HG02885 (cell line): Measurements from ENCODE around the gene PTPN18.
A peak's percentile ranks its signal among the peaks of the same experiment; 100 is the strongest.

Experiments
- ATAC-seq: cut with Tn5 transposase; IDR thresholded peaks from one replicate; pipeline ENCODE4 v1.9.1; 2021; ENCODE audit warnings: mild to moderate bottlenecking; ENCODE audit not compliant: unreplicated experiment, poor library complexity

The PTPN18 gene

GRCh38 chr2:130359466-130359865 lies 3.6 kb downstream of the PTPN18 start:
- no peak for ATAC-seq

- ATAC-seq: no peak
Observed at GRCh38 chr2:130363479-130363878, 7.6 kb downstream of the PTPN18 start.

DNA sequence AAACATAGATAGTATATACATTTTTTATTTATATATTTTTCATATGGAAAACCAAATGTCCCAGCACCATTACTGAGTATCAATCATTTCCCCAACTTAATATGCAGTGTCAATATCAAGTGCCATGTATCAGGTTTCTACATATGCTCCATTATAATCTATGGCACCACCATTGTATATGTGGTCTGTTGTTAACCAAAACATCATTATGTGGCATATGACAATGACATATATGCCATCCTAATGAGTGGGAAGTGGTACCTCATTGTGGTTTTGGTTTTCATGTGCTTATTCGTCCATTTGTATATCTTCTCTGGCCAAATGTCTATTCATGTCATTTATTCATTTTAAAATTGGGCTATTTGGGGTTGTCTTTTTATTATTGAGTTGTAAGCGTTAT lies 9.2 kb downstream of the PTPN18 start:
- no peak for ATAC-seq

DNA sequence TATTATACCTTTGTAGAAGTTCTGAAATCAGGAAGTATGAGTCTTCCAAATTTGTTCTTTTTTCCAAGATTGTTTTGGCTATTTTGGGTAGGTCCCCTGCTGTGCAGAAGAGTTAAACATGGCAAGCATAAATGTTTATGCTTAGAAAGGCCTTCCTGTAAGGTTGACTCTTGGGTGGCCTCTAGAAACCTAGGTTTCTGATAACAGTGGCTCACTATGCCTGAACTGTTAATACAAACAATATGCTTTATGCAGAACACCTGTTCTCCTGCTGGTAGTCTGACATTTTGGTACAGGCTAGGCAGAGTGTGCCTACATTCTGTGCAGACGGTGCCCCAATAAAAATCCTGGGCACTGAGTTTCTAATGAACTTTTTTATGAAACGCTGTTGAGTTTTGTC lies 10.1 kb downstream of the PTPN18 start:
- ATAC-seq: no peak

DNA sequence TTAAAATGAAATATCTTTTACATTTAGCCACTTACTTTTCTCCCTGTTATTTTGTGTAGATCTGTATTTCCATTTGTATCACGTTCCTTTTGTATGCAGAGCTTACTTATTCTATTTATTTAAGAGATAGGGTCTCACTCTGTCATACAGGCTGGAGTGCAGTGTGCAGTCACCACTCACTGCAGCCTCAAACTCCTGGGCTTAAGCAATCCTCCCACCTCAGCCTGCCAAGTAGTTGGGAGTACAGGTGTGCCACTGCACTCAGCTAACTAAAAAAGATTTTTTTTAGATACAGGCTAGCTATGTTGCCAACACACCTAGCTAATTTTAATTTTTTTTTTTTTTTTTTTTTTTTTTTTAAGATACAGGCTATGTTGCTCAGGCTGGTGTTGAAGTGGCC lies 10.9 kb downstream of the PTPN18 start:
- no peak for ATAC-seq

GRCh38 chr2:130368786-130369185 lies 12.9 kb downstream of the PTPN18 start:
- ATAC-seq: no peak

GRCh38 chr2:130369311-130369964 lies 13.6 kb downstream of the PTPN18 start:
- no peak for ATAC-seq

DNA sequence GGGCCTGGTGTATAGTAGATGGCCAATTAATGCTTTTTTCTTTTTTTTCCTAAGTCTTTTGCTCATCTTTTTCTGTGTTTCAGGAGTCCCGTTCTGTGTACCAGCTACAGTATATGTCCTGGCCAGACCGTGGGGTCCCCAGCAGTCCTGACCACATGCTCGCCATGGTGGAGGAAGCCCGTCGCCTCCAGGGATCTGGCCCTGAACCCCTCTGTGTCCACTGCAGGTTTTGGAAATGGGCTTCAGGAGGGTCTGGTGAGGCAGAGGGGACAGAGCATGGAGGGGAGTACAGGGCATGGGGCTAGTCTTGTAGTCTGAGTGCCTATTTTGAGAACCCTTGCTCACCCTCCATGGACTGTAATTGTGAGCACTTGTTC lies 14.1 kb downstream of the PTPN18 start:
- ATAC-seq: no peak

DNA sequence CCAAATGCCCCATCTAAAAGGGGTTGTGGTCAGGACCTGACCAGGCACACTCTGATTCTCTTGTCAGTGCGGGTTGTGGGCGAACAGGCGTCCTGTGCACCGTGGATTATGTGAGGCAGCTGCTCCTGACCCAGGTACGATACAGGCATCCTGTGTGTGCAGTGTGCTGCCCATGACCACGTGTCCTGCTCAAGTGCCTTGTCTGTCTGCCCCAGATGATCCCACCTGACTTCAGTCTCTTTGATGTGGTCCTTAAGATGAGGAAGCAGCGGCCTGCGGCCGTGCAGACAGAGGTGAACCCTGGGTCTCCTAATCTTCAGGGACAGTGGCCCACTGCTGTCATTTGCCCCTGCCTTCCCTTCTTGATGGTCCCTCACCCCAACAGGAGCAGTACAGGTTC lies 14.6 kb downstream of the PTPN18 start:
- peak; percentile 19 for ATAC-seq

DNA sequence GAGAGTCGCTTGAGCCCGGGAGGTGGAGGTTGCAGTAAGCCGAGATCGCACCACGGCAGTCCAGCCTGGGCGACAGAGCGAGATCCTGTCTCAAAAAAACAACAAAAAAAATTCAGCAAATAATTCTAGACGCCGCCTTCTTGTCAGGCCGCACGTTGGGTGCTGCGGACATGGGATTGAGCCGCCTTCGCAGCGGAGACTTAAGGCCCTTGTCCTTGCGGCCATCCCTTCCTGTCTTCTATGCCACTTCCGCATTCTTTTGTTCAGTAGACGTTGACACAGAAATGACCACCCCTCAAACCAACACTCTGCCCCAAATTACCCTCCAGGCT lies 15.8 kb downstream of the PTPN18 start:
- ATAC-seq: peak; percentile 27

DNA sequence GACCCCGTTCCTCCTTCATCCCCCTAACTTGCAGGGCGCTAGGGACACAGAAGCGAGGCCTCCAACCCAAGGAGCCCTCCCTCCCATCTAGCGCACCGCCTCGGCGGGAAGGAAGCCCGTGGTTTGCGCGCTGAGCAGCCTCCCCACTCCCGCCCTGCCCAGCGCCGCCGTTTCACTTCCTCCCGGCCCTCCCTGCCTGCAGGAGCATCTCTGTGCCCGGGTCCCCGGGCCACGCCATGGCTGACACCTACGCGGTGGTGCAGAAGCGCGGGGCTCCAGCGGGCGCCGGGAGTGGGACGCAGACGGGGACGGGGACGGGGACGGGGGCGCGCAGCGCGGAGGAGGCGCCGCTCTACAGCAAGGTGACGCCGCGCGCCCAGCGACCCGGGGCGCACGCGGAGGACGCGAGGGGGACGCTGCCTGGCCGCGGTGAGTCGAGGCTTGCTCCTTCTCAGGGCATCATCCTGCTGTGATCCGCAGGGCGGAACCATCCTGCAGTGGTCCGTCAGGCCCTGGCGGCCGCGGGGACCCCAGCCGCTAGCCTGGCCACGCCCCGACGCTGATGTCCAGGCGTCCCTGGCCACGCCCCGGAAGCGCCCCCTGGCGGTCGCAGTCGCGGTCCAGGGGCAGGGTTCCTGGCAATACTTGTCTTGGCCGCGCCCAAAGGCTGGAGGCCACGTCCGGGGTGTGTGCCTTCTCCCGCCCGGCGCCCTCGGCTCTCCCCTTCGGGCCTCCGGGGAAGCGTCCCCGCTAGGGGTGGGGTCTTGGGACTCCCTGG lies 16.4 kb downstream of the PTPN18 start:
- ATAC-seq: peak; percentile 71

DNA sequence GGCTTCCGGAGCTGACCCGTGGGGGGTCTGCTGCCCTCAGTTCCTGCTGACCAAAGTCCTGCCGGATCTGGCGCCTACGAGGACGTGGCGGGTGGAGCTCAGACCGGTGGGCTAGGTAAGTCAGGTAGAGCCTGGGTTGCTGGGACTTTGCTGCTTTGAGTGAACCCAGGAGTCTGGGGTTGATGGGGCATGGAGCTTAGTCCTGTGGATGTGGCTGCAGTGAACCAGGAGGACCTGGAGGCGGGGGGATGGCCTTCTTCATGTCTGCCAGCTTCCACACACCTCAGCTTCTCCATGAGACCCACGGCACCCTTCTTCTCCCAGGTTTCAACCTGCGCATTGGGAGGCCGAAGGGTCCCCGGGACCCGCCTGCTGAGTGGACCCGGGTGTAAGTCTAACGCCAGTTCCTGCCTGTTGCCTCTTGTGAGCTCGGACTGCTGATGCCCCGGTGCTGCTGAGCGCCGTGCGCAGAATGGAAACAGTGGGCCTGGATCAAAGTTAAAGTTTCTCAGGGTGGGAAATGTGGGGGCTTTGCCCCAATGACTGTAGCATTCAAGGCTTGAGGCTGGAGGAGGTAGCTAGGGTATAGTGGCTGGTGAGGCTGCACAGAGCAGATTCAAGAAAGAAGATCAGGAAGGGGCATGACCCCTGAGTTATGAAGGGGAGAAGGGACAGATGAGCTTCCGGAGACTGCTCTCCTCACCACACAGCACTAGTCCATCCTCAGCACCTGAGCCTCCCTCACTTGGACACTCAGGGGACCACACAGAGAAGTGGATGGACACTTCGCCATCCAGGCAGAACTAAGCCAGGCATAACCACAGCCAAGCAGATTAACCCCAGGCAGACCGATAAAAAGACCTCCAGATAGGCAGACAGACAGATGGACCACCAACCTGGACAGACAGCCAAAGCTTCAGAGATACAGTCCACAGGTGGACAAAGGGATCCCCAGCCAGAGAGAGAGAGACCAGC lies 17.3 kb downstream of the PTPN18 start:
- ATAC-seq: peak; percentile 0

DNA sequence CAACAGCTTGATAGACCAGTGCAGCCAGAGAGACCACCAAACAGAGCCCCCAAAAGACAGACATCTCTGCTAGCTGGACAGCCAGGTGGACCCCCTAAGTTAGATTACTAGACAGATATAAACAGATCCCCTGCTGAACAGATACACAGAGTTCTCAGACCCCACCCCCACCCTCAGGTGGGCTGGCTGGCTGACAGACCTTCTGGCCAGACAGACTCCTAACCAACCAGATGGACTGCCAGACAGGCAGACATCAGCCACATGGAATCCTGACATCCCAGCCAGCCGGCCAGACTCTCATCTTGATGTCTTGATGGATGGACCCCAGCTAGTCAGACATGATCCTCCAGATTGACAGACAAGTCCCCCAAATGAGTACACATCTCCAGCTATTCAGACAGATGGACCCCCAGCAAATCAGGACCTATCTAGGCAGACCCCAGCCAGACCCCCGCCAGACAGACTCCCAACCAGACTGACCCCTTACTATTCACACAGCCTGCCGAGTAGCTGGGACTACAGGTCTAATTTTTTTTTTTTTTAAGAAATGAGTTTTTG lies 18.0 kb downstream of the PTPN18 start:
- no peak for ATAC-seq

- no peak for ATAC-seq
Observed at GRCh38 chr2:130374587-130375290, 18.9 kb downstream of the PTPN18 start.

DNA sequence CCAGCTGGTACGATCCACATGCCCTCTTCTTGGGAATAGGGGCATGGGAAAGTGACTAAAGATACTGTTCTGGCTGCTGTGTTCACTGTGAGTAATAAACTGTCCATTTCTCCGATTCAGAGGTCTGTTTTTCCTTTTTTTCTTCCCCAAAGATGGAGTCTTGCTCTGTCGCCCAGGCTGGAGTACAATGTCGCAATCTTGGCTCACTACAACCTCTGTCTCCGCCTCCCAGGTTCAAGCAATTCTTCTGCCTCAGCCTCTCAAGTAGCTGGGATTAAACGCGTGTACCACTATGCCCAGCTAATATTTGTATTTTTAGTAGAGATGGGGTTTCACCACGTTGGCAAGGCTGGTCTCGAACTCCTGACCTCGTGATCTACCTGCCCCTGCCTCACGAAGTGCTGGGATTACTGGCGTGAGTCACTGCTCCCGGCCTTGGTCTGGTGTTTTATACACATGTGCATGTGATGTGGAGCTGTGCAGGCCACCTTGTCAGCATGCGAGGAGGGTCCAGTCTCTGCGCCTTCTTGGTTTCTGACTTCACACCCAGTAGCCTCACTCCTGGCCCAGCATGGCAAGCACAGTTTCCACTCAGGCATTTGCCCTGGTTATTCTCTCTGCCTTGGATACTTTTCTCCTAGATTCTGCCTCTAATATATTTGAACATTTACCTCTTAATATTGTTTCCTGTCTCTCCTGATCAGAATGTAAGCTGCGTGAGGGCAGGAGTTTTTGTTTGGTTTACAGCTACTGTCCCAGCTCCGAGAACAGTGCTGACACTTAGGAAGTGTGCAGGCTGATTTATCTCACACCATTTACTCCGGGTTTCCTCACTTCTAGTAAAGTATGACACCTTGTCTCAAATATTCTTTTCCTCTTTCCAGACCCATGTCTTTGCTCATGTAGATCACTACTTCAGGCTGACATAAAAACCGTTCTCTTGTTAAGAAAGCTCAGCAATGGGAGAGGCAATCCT lies 19.7 kb downstream of the PTPN18 start:
- no peak for ATAC-seq

DNA sequence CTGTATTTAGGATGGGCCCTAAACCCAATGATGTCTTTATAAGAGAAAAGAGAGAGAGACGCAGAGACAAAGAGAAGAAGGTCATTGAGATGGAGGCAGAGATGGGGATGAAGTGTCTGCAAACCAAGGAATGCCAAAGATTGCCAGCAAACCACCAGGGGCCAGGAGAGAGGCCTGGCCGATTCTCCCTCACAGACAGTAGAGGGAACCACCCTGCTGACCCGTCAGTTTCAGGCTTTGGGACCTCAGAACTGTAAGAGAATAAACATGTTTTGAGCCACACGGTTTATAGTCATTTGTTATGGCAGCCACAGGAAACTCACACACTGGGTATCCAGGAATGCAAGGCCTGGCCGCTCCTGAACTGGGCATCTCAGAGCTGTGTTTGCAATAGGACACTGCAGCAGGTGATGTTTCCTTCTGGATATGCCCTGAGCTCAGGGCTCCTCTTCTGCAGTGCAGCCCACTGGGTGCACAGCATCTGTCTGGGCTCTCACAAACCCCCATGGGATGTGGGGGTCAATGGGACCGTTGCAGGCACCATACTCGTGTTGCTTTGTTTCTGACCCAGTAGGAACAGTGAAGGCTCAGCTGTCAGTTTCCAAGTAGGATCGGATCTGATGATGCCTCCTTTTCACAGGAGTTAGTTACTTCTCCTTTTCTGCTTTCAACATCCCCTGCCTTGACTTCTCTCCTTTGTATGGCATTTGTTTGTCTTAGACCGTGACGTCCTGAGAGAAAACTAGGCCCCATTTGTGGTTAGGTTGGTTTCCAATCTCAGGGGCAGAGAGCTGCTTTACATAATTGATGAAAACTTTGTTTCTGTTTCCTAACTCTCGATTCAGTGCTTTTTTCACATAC lies 20.8 kb downstream of the PTPN18 start:
- ATAC-seq: peak; percentile 50

GRCh38 chr2:130377491-130377890 lies 21.6 kb downstream of the PTPN18 start:
- ATAC-seq: no peak
